B cell (primary cell): ENCODE measurements around the gene TSPAN19. TPM values are rescaled to one million over a fixed set of nuclear protein-coding genes. Genes with fewer than 3 reads are reported as not detected.

Source experiments
- ATAC-seq: fragments of 200-7000 bp; cut with Tn5 transposase; one replicate; pipeline ENCODE4 v1.10.0; 2021; ENCODE audit warnings: low read depth, mild to moderate bottlenecking, moderate number of reproducible peaks, moderate library complexity
- CTCF ChIA-PET: fragments of 350-600 bp; sonication (Branson Sonifier 250); formaldehyde crosslinking; loops from one replicate; lab custom pipeline; 2021; ENCODE audit warnings: antibody characterized with exemption, inconsistent platforms; lab: Charles Lee
- POLR2A ChIA-PET: fragments of 350-600 bp; sonication (Branson Sonifier 250); formaldehyde crosslinking; loops from one replicate; lab custom pipeline; 2021; ENCODE audit warnings: antibody characterized with exemption; lab: Charles Lee
- DNase-seq: peaks from one replicate; pipeline ENCODE4 v3.0.0; 2013
- H2AFZ ChIP-seq: 2 replicates; pipeline ENCODE4 v1.6.1; 2012; ENCODE audit warnings: mild to moderate bottlenecking, low read depth, low read length; ENCODE audit not compliant: insufficient read depth, poor library complexity, severe bottlenecking
- H3K27ac ChIP-seq, 2 donors: 1 replicate in 1 of 2; 2 replicates in 1 of 2; pipeline ENCODE4 v1.5.1; 2012 to 2013; ENCODE audit warnings: low read length in 2 of 2, mild to moderate bottlenecking in 2 of 2, moderate library complexity in 1 of 2
- H3K27me3 ChIP-seq, 4 experiments: fragments of 200-600 bp in 1 of 4; sonication (generic) in 1 of 4; replicated peaks in 1 of 4; 1 replicate in 2 of 4; 2 replicates in 2 of 4; pipeline versions ENCODE4 v1.6.1 to v1.7.0; 2013 to 2016; ENCODE audit warnings: low read length in 3 of 4, mild to moderate bottlenecking in 2 of 4, mixed read lengths in 1 of 4, moderate library complexity in 1 of 4; ENCODE audit not compliant: insufficient read depth in 4 of 4, control insufficient read depth in 3 of 4; ENCODE audit errors: control extremely low read depth in 1 of 4
- H3K36me3 ChIP-seq, 2 experiments: replicated peaks in 1 of 2; 1 replicate in 1 of 2; 2 replicates in 1 of 2; pipeline versions ENCODE4 v1.6.1 to v1.7.1; 2013; ENCODE audit warnings: low read length in 1 of 2; ENCODE audit not compliant: insufficient read depth in 2 of 2, control insufficient read depth in 1 of 2; ENCODE audit errors: control extremely low read depth in 1 of 2, extremely low read depth in 1 of 2
- H3K4me1 ChIP-seq, 2 donors: fragments of 200-600 bp in 1 of 2; sonication (generic) in 1 of 2; 1 replicate in 1 of 2; 2 replicates in 1 of 2; pipeline versions ENCODE4 v1.5.1 to v1.6.1; 2013 to 2017; ENCODE audit warnings: low read length in 2 of 2; ENCODE audit not compliant: control insufficient read depth in 2 of 2, insufficient read depth in 2 of 2
- H3K4me2 ChIP-seq: replicated peaks from 2 replicates; pipeline ENCODE3; 2012; ENCODE audit warnings: mild to moderate bottlenecking, low read depth, low read length; ENCODE audit not compliant: poor library complexity, severe bottlenecking
- H3K4me3 ChIP-seq, 5 experiments: fragments of 200-600 bp in 1 of 5; sonication (generic) in 1 of 5; 1 replicate in 3 of 5; 2 replicates in 2 of 5; pipeline versions ENCODE4 v1.5.1 to v1.7.0; 2011 to 2016; ENCODE audit warnings: low read length in 4 of 5, mild to moderate bottlenecking in 4 of 5, low read depth in 2 of 5, control low read depth in 1 of 5, moderate library complexity in 1 of 5; ENCODE audit not compliant: insufficient read depth in 1 of 5; ENCODE audit errors: control extremely low read depth in 1 of 5, extremely low read depth in 1 of 5
- H3K79me2 ChIP-seq: fragments of 200-600 bp; sonication (generic); one replicate; pipeline ENCODE4 v1.6.0; 2016; ENCODE audit warnings: low read length; ENCODE audit not compliant: control insufficient read depth, insufficient read depth
- H3K9ac ChIP-seq: fragments of 200-600 bp; sonication (generic); 2 replicates; pipeline ENCODE4 v1.6.1; 2017; ENCODE audit warnings: mild to moderate bottlenecking, low read length, moderate library complexity
- H3K9me3 ChIP-seq, 3 donors: one replicate each; pipeline versions ENCODE4 v1.6.1 to v1.7.1; 2013; ENCODE audit warnings: low read length in 2 of 3; ENCODE audit not compliant: control insufficient read depth in 2 of 3, insufficient read depth in 1 of 3; ENCODE audit errors: control extremely low read depth in 1 of 3
- H4K20me1 ChIP-seq: 2 replicates; pipeline ENCODE4 v1.6.0; 2012; ENCODE audit warnings: mild to moderate bottlenecking, low read length; ENCODE audit not compliant: insufficient read depth, control insufficient read depth, poor library complexity, severe bottlenecking
- H3K27ac Mint-ChIP-seq: one replicate; pipeline ENCODE4 v1.8.0; 2021; ENCODE audit warnings: mixed read lengths
- H3K27me3 Mint-ChIP-seq: one replicate; pipeline ENCODE4 v1.8.0; 2021; ENCODE audit warnings: mixed read lengths
- H3K4me1 Mint-ChIP-seq: one replicate; pipeline ENCODE4 v1.8.0; 2021; ENCODE audit warnings: mixed read lengths
- H3K4me3 Mint-ChIP-seq: one replicate; pipeline ENCODE4 v1.8.0; 2021; ENCODE audit warnings: mixed read lengths
- H3K9me3 Mint-ChIP-seq: one replicate; pipeline ENCODE4 v1.8.0; 2022; ENCODE audit warnings: mixed read lengths; ENCODE audit not compliant: insufficient read depth
- EZH2 ChIP-seq: IDR thresholded peaks from 2 replicates; pipeline ENCODE4 v1.6.1; 2012; ENCODE audit warnings: borderline replicate concordance, low read depth, mild to moderate bottlenecking, moderate library complexity, low read length; ENCODE audit not compliant: insufficient read depth, poor library complexity, severe bottlenecking
- WGBS: methylation state at CpG from one replicate; pipeline ENCODE4 v1.1.5; 2013; ENCODE audit warnings: missing lambda C conversion rate; ENCODE audit not compliant: insufficient coverage; 5-methylcytosine and 5-hydroxymethylcytosine counted together
- intact Hi-C: fragments of 100-400 bp; cut with micrococcal nuclease; formaldehyde crosslinking; loops from one replicate; pipeline ENCODE4 v1.10.0; 2022
- polyA plus RNA-seq: library from polyadenylated mRNA; depleted of rRNA; stranded (reverse); fragments of >200 nt; gene quantifications from 2 replicates; pipeline ENCODE4 v1.2.3, GENCODE V29; 2012
- total RNA-seq, 2 donors: library from RNA; stranded (reverse); fragments of 120-200 nt in 1 of 2; gene quantifications; 1 replicate in 1 of 2; 2 replicates in 1 of 2; pipeline versions ENCODE4 v1.2.3 to v1.2.4, GENCODE V29; 2013 to 2022
- TF ChIP-seq, protein P1 (sequence below): fragments of 200-600 bp; IDR thresholded peaks from one replicate; pipeline ENCODE4 v1.8.0; 2022; ENCODE audit warnings: antibody characterized with exemption, mild to moderate bottlenecking

Gene TSPAN19
- total and polyA plus RNA-seq, 2 donors (not counting 1 experiment from before 2014, with no cell fraction given): not detected

DNA sequence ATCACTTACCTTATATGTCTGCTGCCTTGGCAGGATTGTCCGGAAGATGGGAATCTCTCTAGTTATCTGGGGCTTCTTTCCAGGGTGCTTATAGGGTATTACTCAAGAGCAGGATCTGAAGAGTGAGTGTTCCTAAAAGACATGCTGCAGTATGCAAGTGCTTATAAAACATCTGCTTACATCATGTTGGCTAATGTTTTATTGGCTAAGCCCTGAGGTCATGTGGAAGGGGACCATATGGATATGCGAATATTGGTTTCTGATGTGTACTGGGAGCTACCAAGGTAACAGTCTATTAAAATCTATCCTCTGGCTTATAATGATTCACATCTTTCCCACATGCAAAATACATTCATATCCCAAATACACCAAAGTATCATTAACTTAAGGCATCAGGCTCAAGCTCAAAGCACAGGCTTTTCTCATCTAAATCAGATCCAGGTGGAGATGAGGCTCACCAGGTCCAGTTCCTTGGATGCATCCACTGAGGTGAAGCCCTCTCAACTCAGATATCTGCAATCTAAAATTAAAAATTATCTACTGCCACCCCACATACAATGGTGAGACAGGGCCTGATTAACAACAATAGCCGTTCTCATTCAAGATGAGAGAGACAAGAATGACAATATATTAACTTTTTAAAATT is 29.9 kb upstream of the TSPAN19 start:
- H3K27me3 ChIP-seq: no peaks in the 10 kb centered on the region
- Mint-ChIP-seq H3K4me3 (no peak overlapping the region), H3K27me3 (no peaks in the 10 kb centered on the region), H3K9me3 (no peaks in the 10 kb centered on the region), H3K27ac (no peak overlapping the region), H3K4me1 (peaks cover 1% of the 10 kb centered on the region)
- H3K27ac ChIP-seq: no peak overlapping the region
- H3K9me3 ChIP-seq: no peaks in the 10 kb centered on the region
- TF ChIP-seq, protein P1, sequence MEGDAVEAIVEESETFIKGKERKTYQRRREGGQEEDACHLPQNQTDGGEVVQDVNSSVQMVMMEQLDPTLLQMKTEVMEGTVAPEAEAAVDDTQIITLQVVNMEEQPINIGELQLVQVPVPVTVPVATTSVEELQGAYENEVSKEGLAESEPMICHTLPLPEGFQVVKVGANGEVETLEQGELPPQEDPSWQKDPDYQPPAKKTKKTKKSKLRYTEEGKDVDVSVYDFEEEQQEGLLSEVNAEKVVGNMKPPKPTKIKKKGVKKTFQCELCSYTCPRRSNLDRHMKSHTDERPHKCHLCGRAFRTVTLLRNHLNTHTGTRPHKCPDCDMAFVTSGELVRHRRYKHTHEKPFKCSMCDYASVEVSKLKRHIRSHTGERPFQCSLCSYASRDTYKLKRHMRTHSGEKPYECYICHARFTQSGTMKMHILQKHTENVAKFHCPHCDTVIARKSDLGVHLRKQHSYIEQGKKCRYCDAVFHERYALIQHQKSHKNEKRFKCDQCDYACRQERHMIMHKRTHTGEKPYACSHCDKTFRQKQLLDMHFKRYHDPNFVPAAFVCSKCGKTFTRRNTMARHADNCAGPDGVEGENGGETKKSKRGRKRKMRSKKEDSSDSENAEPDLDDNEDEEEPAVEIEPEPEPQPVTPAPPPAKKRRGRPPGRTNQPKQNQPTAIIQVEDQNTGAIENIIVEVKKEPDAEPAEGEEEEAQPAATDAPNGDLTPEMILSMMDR: no peak
- TF ChIP-seq EZH2: no peak
- no peak overlapping the region for H3K9ac ChIP-seq
- no peak overlapping the region for H3K4me3 ChIP-seq
- intact Hi-C loops: no loop called here
- H2AFZ ChIP-seq: no peak overlapping the region
- H3K36me3 ChIP-seq: no peaks in the 10 kb centered on the region
- ATAC-seq (no peak), DNase-seq (no peak)
- H3K4me2 ChIP-seq: no peak overlapping the region
- no peaks in the 10 kb centered on the region for H3K79me2 ChIP-seq
- H3K4me1 ChIP-seq: peaks cover 0 to 3% of the 10 kb centered on the region in 2 donors
- H4K20me1 ChIP-seq: no peaks in the 10 kb centered on the region
- no CpG with 5 or more reads among the region's 3 CpGs for WGBS
- ChIA-PET POLR2A (no interaction called here), CTCF (no interaction called here)

- H3K79me2 ChIP-seq: no peaks in the 10 kb centered on the region
- TF ChIP-seq EZH2: no peak
- TF ChIP-seq, protein P1: no peak
- no peaks in the 10 kb centered on the region for H3K36me3 ChIP-seq
- ChIA-PET POLR2A (no interaction called here), CTCF (interaction anchor here (0.7 to 1.0 kb wide), 3 partner anchors 9 to 28 kb away, joined by 3 read pairs; no protein-coding TSS in a partner anchor)
- no peak overlapping the region for H3K4me3 Mint-ChIP-seq
- no CpG with 5 or more reads among the region's 2 CpGs for WGBS
- no peaks in the 10 kb centered on the region for H3K27me3 ChIP-seq
- no peaks in the 10 kb centered on the region for H4K20me1 ChIP-seq
- peak overlapping the region in 1 of 5 experiments; percentile 19 for H3K4me3 ChIP-seq
- ATAC-seq: no peak
- no peak overlapping the region for H3K27ac ChIP-seq
- peaks cover 0 to 27% of the 10 kb centered on the region in 2 donors for H3K4me1 ChIP-seq
- H3K27ac Mint-ChIP-seq: no peak overlapping the region
- H3K27me3 Mint-ChIP-seq: peaks cover 3% of the 10 kb centered on the region
- no peaks in the 10 kb centered on the region for H3K9me3 Mint-ChIP-seq
- intact Hi-C loops: no loop called here
- DNase-seq: no peak
- no peak overlapping the region for H3K9ac ChIP-seq
- H3K4me2 ChIP-seq: peak overlapping the region; percentile 26
- no peaks in the 10 kb centered on the region for H3K9me3 ChIP-seq
- peaks cover 21% of the 10 kb centered on the region for H3K4me1 Mint-ChIP-seq
- H2AFZ ChIP-seq: no peak overlapping the region
Measured at GRCh38 chr12:85060916-85061315, 24.8 kb upstream of the TSPAN19 start.
